Calu3 (cell line): ENCODE results near the gene ALG11. TPM values are rescaled to one million over a fixed set of nuclear protein-coding genes. Genes with fewer than 3 reads are reported as not detected.
A peak's percentile ranks its signal among the peaks of the same experiment; 100 is the strongest.
"Not testable (repeated sequence)": the region's sequence is repeated elsewhere in the genome, so short reads cannot be mapped to it uniquely, and the experiment has no call there.

ENCODE experiments used
- BruUV-seq: library from RNA; stranded (reverse); fragments of 400-500 nt; replicated peaks from 2 replicates; lab custom pipeline; 2021; lab: Mats Ljungman, UMichigan
- CTCF ChIA-PET: fragments of 300-600 bp; sonication (Branson Sonifier 250); formaldehyde crosslinking; loops from one replicate; lab custom pipeline; 2022; ENCODE audit warnings: antibody characterized with exemption; lab: Charles Lee
- DNase-seq: peaks from one replicate; pipeline ENCODE4 v3.0.0; 2022
- H3K27ac Mint-ChIP-seq: one replicate; pipeline ENCODE4 v1.8.0; 2022; ENCODE audit warnings: mixed read lengths; ENCODE audit not compliant: unreplicated experiment
- H3K27me3 Mint-ChIP-seq: one replicate; pipeline ENCODE4 v1.8.0; 2022; ENCODE audit warnings: mixed read lengths; ENCODE audit not compliant: unreplicated experiment
- H3K36me3 Mint-ChIP-seq: one replicate; pipeline ENCODE4 v1.8.0; 2022; ENCODE audit warnings: mild to moderate bottlenecking, moderate library complexity, mixed read lengths; ENCODE audit not compliant: insufficient read depth, unreplicated experiment
- H3K4me1 Mint-ChIP-seq: one replicate; pipeline ENCODE4 v1.8.0; 2022; ENCODE audit warnings: mild to moderate bottlenecking, low read depth, mixed read lengths; ENCODE audit not compliant: unreplicated experiment
- H3K4me3 Mint-ChIP-seq: one replicate; pipeline ENCODE4 v1.8.0; 2022; ENCODE audit warnings: mild to moderate bottlenecking, low read depth, moderate library complexity, mixed read lengths; ENCODE audit not compliant: unreplicated experiment
- H3K9me3 Mint-ChIP-seq: one replicate; pipeline ENCODE4 v1.8.0; 2022; ENCODE audit warnings: low read depth, mixed read lengths; ENCODE audit not compliant: unreplicated experiment
- CTCF ChIP-seq: fragments of 200-600 bp; IDR thresholded peaks from one replicate; pipeline ENCODE4 v1.8.0; 2022; ENCODE audit warnings: antibody characterized with exemption; ENCODE audit not compliant: unreplicated experiment
- intact Hi-C: fragments of 100-400 bp; cut with micrococcal nuclease; formaldehyde crosslinking; loops from one replicate; pipeline ENCODE4 v1.10.0; 2022; ENCODE audit not compliant: unreplicated experiment
- total RNA-seq: library from RNA; stranded (reverse); gene quantifications from 2 replicates; pipeline ENCODE4 v1.2.3, GENCODE V29; 2022

ALG11 gene
- total RNA-seq, 1 experiment from 2014 or later, result 34.3 TPM

- intact Hi-C loops, result no loop called here
- H3K4me3 Mint-ChIP-seq, result no peak overlapping the region
- H3K36me3 Mint-ChIP-seq, result peaks cover 35% of the 10 kb centered on the region
- DNase-seq, result no peak
- CTCF ChIA-PET, result no interaction called here
- no peaks in the 10 kb centered on the region for H3K4me1 Mint-ChIP-seq
- H3K27ac Mint-ChIP-seq, result no peak overlapping the region
- peaks cover 19% of the 10 kb centered on the region for H3K9me3 Mint-ChIP-seq
- no peak for TF ChIP-seq CTCF
- H3K27me3 Mint-ChIP-seq, result no peaks in the 10 kb centered on the region
- no TSS peak for BruUV-seq
These were observed 13.5 kb downstream of the ALG11 start for GRCh38 chr13:52025475-52026245.

GRCh38 chr13:52026246-52026626 lies 14.0 kb downstream of the ALG11 start:
- Mint-ChIP-seq H3K27ac (no peak overlapping the region), H3K27me3 (no peaks in the 10 kb centered on the region), H3K9me3 (peaks cover 18% of the 10 kb centered on the region), H3K4me1 (no peaks in the 10 kb centered on the region), H3K36me3 (peaks cover 35% of the 10 kb centered on the region), H3K4me3 (no peak overlapping the region)
- no TSS peak for BruUV-seq
- intact Hi-C loops, result no loop called here
- CTCF ChIA-PET, result no interaction called here
- TF ChIP-seq CTCF, result no peak
- no peak for DNase-seq

GRCh38 chr13:52027832-52028231 lies 15.6 kb downstream of the ALG11 start:
- no peak overlapping the region for H3K4me3 Mint-ChIP-seq
- DNase-seq, result no peak
- intact Hi-C loops, result no loop called here
- no peak overlapping the region for H3K27ac Mint-ChIP-seq
- H3K36me3 Mint-ChIP-seq, result peaks cover 35% of the 10 kb centered on the region
- no TSS peak for BruUV-seq
- no peaks in the 10 kb centered on the region for H3K4me1 Mint-ChIP-seq
- CTCF ChIA-PET, result no interaction called here
- no peak for TF ChIP-seq CTCF
- peaks cover 16% of the 10 kb centered on the region for H3K9me3 Mint-ChIP-seq
- no peaks in the 10 kb centered on the region for H3K27me3 Mint-ChIP-seq

GRCh38 chr13:52029569-52029968 lies 17.4 kb downstream of the ALG11 start:
- no peak overlapping the region for H3K4me3 Mint-ChIP-seq
- no peaks in the 10 kb centered on the region for H3K4me1 Mint-ChIP-seq
- intact Hi-C loops, result no loop called here
- TSS peak; percentile 43 for BruUV-seq
- no peak overlapping the region for H3K27ac Mint-ChIP-seq
- no peak for TF ChIP-seq CTCF
- H3K9me3 Mint-ChIP-seq, result peaks cover 16% of the 10 kb centered on the region
- no peak for DNase-seq
- CTCF ChIA-PET, result interaction anchor here (0.5 kb wide), 1 partner anchor 20 kb away, joined by 3 read pairs; no protein-coding TSS in a partner anchor
- H3K36me3 Mint-ChIP-seq, result peaks cover 26% of the 10 kb centered on the region
- no peaks in the 10 kb centered on the region for H3K27me3 Mint-ChIP-seq

- intact Hi-C loops, BruUV-seq, H3K4me1 Mint-ChIP-seq, H3K27me3 Mint-ChIP-seq, CTCF ChIA-PET, H3K27ac Mint-ChIP-seq, DNase-seq, H3K4me3 Mint-ChIP-seq: not testable (repeated sequence)
- Mint-ChIP-seq H3K9me3 (peaks cover 16% of the 10 kb centered on the region), H3K36me3 (peaks cover 24% of the 10 kb centered on the region)
These were observed 18.2 kb downstream of the ALG11 start for GRCh38 chr13:52030401-52030800.
